Measurements from ENCODE around the gene NKX2-2.

The NKX2-2 gene

GRCh38 chr20:21521596-21522480 lies 8.0 kb upstream of the NKX2-2 start:
- no peak for DNase-seq

- DNase-seq, result no peak
These were observed 7.1 kb upstream of the NKX2-2 start for GRCh38 chr20:21520702-21521595.

GRCh38 chr20:21519136-21519584 lies 5.3 kb upstream of the NKX2-2 start:
- DNase-seq, result no peak

GRCh38 chr20:21518292-21518991 lies 4.6 kb upstream of the NKX2-2 start:
- DNase-seq, result no peak

DNA sequence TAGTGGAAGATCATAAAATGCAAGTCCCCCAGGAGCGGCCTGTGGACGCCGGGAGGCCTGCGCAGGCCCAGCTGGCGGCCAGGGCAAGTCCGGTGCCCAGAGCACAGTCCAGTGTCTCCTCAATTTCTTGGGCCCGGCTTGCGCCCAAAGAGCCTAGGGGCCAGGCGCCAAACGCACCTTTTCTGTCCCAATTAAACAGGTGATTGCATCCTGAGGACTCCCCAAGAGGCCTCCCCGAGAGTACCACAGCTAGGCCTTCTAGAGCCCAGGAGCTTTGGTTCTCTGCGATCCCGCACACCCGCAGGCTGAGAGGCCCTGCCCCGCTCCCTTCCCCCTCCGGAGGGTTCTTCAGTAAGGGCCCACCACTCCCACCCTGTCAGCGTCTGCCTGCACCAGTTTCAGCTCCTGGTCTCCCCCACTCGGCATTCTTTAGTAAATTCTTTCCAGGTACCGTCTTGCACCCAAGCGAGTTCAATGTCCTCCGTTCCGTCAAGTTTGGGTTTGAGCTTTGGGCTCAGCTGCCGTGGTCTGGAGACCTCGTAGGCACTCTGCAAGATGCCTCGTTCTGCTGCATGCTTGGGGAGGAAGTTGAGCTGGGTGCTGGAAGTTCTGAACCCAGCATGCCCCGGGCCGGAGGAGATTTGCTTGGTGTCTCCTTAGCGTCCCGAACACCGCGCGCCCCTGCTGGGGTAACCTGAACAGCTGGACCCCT lies 3.9 kb upstream of the NKX2-2 start:
- DNase-seq, result no peak

GRCh38 chr20:21516861-21517565 lies 3.1 kb upstream of the NKX2-2 start:
- DNase-seq, result no peak

DNA sequence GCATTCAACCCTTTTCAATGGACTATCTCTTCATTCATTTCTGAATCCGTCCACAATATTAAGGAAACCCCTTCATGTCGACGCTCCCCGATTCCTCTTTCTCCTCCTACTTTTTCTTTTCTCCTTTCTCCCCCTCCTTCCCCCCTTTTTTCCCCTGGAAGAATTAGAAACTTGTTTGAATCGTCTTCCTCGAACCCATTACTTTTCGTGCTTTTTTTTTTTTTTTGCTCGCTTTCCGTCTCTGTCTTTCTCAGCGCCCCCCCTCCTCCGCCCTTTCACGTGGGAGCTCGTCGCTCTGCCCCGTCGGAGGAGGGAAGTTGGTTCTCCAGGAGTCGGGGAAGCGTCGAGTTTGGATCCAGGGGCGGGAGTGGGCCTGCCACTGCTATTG lies 2.3 kb upstream of the NKX2-2 start:
- DNase-seq, result no peak

DNA sequence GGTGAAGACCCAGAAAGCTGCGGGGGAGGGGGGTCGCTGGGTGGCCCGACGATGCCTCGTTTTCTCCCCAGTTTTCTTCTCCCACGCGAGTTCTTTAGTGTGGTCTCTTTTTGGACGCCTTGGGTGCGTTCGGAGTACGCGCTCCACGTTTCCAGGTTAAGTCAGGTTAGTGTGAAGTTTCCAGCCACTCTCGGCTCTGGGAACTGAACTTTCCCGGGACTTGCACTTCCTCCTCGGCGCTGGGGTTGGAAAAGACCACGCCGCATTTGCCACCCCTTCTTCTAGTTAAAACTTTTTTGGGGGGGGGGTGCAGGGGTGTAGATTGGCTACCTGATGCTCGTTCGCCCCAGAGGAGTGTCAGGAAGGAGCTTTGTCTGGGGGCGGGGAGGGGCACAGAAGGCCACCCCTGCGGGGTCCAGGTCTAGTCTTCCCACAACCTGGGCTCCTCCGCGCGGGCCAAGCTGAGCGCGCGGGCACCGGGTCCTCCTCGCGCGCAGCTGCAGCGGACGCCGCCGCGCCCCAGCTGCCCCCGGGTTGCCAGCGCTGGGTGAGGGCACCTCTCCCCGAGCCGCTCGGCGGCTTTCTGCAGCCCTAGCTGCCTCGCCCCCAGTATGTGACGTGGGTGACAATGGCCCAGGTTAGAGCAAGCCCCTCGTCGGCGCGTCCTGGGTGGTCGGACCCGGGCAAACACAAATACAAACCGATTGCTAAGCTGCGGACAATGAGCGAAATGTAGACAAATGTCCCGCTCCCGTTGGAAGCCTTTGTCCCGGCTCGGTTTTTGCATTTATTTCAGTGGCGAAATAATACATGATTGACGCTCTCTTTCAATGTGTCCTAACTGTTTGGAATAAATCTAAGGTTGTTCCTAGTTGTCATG lies 1.7 kb upstream of the NKX2-2 start:
- no peak for DNase-seq

GRCh38 chr20:21514553-21515251 lies 838 bp upstream of the NKX2-2 start:
- no peak for DNase-seq

DNA sequence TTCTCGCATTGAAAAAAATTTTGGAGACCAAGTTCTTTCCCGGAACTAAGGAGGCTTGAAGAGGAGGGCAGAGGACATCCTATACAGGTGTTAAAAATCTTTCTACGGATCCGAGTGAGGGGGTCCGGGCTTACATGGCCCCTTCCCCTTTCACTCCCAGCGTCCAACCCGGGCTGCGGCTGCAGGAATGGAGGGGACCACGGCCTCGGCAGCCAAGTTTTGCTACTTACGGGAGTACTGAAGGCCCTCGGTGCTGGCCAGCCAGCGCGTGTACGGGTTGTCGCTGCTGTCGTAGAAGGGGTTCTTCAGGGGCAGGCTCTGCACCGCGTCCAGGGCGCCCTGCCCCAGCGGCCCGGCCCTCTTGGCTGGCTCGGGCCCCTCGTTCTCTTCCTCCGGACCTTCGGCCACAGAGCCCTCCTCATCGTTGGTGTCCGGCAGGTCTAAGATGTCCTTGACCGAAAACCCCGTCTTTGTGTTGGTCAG lies 642 bp downstream of the NKX2-2 start:
- DNase-seq, result no peak

DNA sequence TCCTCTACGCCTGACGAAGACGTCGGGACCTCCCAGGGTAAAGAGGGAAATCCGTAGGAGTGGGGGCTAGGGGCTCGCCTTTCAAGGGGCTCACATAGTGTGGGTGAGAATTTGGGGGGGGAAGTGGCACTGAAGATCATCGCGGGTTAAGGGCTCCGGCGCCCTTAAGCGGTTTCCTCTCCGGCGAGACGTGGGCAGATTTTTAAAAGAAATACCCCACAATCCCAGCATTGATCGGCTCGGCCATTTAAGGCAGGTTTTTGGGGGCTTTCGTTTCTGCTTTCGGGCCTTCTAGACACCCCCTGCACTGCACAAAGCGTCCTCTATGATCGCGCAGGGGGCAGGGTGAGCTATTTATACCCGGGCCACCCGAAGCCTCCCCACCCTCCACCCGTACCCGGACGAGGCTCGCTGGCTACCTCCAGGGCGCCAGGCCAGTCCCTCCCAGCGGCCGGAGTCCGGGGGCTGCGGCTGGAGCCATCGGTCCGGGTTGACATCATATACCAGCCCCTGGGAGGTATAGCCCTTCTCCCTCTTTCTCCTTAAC lies 1.2 kb downstream of the NKX2-2 start:
- DNase-seq, result no peak

DNA sequence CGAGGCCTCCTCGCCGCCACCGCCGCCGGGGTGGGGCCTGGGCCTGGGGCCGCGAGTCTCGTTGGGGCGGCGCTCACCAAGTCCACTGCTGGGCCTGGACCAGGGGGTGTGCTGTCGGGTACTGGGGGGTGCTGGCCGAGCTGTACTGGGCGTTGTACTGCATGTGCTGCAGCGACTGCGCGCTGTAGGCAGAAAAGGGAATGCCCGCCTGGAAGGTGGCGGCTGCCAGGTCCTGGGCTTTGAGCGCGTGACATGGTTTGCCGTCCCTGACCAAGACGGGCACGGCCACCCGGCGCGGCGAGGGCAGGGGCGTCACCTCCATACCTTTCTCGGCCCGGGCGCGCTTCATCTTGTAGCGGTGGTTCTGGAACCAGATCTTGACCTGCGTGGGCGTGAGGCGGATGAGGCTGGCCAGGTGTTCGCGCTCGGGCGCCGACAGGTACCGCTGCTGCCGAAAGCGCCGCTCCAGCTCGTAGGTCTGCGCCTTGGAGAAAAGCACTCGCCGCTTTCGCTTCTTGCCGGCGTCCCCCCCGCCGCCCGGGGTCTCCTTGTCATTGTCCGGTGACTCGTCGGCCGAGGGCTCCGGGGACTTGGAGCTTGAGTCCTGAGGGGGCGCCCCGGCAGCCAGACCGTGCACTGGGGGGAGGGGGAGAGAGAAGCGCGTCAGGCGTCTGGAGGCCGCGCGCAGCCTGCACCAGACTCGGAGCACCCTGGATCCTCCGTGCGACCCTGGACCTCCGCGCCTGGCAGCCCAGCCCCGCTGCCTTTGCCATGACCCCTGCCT lies 1.8 kb downstream of the NKX2-2 start:
- DNase-seq, result no peak

DNA sequence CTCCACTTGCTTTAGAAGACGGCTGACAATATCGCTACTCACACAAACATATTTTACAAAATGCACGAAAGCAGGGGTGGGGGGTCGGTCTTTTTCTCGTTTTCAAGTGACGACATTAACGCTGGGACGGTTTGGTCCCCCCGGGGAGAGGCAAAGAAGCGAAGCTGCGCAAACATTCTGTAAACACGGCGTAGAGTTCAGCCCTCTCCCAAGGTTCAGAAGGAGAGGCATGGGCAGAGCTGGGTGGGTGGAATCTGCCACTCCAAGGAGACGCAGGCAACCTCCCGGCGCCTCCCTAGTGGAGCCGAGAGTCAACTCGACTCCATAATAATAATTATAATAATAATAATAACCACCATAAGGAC lies 2.4 kb downstream of the NKX2-2 start:
- DNase-seq, result no peak

DNA sequence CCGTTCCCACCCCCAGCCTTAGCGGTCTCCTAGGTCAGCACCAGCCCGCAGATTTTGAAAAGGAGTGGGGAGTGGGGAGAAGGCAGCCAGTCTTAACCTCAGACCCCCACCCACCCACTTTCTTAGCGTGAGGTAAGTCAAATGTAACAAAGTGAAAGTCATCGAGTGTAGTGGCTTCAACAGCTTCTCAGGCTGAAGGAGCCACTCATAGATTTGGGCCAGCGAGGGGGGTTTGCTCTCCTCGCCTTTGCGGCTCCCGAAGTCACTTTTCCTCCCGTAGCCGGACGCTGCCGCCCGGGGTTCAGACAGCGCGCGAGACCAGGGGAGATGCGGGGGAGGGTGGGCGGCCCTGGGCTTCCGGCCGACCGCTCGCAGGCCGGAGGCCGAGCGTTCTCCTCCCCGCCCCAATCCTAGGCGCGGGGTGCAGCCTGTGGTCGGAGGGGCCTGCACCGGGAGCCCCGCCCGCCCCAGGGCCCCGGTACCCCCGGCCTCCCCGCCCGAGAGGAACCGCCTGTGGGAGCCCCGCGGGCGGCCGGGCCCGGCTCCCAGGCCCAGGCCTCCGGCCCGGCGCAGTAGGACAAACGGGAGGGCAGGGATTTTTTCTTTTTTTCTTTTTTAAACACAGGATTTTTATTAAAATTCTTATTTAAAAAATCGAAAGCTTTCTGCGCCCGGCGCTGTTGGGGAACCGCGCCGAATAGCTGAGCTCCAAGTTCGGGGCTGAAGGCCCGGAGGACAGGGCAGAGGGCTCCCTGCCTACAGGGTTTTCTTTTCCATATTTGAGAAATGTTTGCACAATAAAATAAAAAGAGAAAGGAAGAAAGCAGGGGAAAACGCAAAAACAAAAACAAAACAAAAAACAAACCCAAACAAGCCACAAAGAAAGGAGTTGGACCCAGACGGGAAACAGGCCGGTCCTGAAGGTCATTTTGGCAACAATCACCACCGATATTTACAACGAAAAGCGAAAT lies 3.2 kb downstream of the NKX2-2 start:
- DNase-seq, result no peak

DNA sequence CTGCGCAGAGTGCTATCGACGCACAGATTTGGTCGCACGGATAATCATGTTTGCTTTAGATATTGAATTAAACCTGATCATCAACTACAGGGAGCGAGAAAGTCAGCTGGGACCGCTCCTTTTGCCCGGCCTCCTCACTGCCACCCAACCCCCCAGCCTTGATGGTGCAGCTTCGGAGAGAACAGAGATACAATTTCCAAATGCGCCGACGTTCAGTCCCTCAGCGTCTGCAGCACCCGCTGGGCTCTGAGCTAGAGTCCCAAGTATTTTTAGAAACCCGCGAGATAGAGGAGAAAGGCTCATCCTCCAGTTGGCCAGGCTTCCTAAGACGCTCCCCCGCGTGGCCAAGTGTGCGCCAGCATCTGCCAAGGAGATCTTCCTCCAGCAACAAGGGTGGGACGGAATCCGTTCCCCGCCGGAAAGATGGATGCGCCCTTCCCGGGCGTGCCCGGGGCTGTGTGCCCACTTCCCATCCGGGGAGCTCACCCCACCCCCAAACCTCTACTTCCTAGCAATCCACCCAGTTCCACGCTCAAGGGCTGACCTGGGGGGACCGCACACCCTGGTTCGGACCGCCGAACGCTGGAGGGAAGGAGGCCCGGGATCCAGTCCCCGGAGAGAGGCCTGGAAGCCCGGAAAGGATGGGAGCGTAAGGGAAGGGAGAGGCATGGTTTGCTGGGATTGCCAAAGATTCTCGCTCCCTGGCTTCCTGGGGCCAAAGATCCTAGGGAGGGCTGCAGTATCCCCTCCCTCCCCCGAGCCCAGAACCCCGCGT lies 4.1 kb downstream of the NKX2-2 start:
- no peak for DNase-seq

- no peak for DNase-seq
These were observed 4.7 kb downstream of the NKX2-2 start for GRCh38 chr20:21509079-21509596.
